Astrocyte (in vitro differentiated cells and primary cell): ENCODE results near the gene DNM1.

ENCODE experiments used
- EZH2 ChIP-seq: IDR thresholded peaks from 2 replicates; pipeline ENCODE4 v1.6.1; 2012; ENCODE audit warnings: mild to moderate bottlenecking, low read length, inconsistent platforms; ENCODE audit not compliant: insufficient read depth
- TF ChIP-seq, protein P1 (sequence below): IDR thresholded peaks from 2 replicates; pipeline ENCODE4 v1.5.1; 2011; ENCODE audit warnings: low read depth, mild to moderate bottlenecking, inconsistent platforms, low read length, moderate library complexity; ENCODE audit not compliant: insufficient read depth

DNA sequence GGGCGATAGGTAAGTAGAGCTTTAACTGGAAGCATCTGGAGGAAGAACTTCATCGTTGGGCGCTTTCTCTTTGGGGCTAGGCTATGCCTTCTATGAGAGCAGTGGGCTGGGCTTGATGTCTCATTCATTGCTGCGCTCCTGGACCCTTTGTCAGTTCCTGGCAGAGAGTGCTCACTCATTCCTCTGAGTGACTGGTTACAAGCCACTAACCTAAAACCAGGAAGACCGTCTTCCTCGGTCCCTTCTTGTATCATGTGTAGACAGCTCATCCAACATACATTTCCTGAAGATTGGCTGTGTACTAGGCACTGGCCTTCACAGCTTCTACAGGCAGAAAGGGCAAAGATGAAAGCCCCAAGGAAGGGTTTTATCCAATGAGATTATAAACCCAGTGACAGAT is 79.3 kb downstream of the DNM1 start:
- TF ChIP-seq, protein P1, sequence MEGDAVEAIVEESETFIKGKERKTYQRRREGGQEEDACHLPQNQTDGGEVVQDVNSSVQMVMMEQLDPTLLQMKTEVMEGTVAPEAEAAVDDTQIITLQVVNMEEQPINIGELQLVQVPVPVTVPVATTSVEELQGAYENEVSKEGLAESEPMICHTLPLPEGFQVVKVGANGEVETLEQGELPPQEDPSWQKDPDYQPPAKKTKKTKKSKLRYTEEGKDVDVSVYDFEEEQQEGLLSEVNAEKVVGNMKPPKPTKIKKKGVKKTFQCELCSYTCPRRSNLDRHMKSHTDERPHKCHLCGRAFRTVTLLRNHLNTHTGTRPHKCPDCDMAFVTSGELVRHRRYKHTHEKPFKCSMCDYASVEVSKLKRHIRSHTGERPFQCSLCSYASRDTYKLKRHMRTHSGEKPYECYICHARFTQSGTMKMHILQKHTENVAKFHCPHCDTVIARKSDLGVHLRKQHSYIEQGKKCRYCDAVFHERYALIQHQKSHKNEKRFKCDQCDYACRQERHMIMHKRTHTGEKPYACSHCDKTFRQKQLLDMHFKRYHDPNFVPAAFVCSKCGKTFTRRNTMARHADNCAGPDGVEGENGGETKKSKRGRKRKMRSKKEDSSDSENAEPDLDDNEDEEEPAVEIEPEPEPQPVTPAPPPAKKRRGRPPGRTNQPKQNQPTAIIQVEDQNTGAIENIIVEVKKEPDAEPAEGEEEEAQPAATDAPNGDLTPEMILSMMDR, result no peak
- TF ChIP-seq EZH2, result no peak
